GM03348 (cell line): ENCODE measurements around the gene TFE3.

Experiments
- DNase-seq: peaks from one replicate; pipeline ENCODE4 v3.0.0; 2012; ENCODE audit warnings: low spot score

The TFE3 gene

GRCh38 chrX:49043220-49043986 lies at the start of gene TFE3:
TFE3 (minus strand) TSS chrX:49043357; CDS start chrX:49043226, 131 bp downstream.
- peak; percentile 94 for DNase-seq

GRCh38 chrX:49089553-49089952 lies 46.4 kb upstream of the TFE3 start:
- no peak for DNase-seq

- DNase-seq: no peak
Measured at GRCh38 chrX:49082271-49082871, 39.2 kb upstream of the TFE3 start.

- DNase-seq: peak; percentile 85
Measured at GRCh38 chrX:49079489-49080428, 36.6 kb upstream of the TFE3 start, which contains the start of gene WDR45. WDR45 (minus strand) TSS chrX:49079887; CDS start chrX:49078095, 1,792 bp downstream.

- DNase-seq: no peak
Measured at GRCh38 chrX:49077941-49078340, 34.8 kb upstream of the TFE3 start.

- DNase-seq: no peak
Measured at GRCh38 chrX:49075347-49075746, 32.2 kb upstream of the TFE3 start.

GRCh38 chrX:49073601-49074575 lies 30.7 kb upstream of the TFE3 start, which contains the start of gene PRAF2:
PRAF2 (minus strand) TSS chrX:49074002; CDS start chrX:49073987, 15 bp downstream.
- peak; percentile 90 for DNase-seq

GRCh38 chrX:49072712-49073095 lies 29.5 kb upstream of the TFE3 start:
- DNase-seq: peak; percentile 15

- DNase-seq: peak; percentile 89
Measured at GRCh38 chrX:49071877-49072711, 28.9 kb upstream of the TFE3 start.

GRCh38 chrX:49070988-49071387 lies 27.8 kb upstream of the TFE3 start:
- DNase-seq: no peak

GRCh38 chrX:49069038-49069437 lies 25.9 kb upstream of the TFE3 start:
- no peak for DNase-seq

GRCh38 chrX:49067285-49068120 lies 24.3 kb upstream of the TFE3 start:
- no peak for DNase-seq

- no peak for DNase-seq
Measured at GRCh38 chrX:49066690-49067089, 23.5 kb upstream of the TFE3 start.

GRCh38 chrX:49066278-49066677 lies 23.1 kb upstream of the TFE3 start:
- no peak for DNase-seq

GRCh38 chrX:49064735-49065134 lies 21.6 kb upstream of the TFE3 start:
- DNase-seq: no peak

GRCh38 chrX:49064303-49064702 lies 21.1 kb upstream of the TFE3 start:
- no peak for DNase-seq

GRCh38 chrX:49063715-49064114 lies 20.6 kb upstream of the TFE3 start:
- no peak for DNase-seq

GRCh38 chrX:49061916-49062315 lies 18.8 kb upstream of the TFE3 start:
- no peak for DNase-seq

- DNase-seq: no peak
Measured at GRCh38 chrX:49061490-49061889, 18.3 kb upstream of the TFE3 start.
